Gastrocnemius medialis (tissue), 4 donors: ENCODE data around the gene DENND1A. TPM values are rescaled to one million over a fixed set of nuclear protein-coding genes. Genes with fewer than 3 reads are reported as not detected.

Experiments used
- ATAC-seq, 2 donors: fragments of 150-250 bp; one replicate each; pipeline ENCODE4 v1.9.1; 2016
- DNase-seq, 2 donors: peaks; one replicate each; pipeline ENCODE4 v3.0.0-alpha.2; 2019
- H3K27ac ChIP-seq, 4 donors: fragments of 200-600 bp; sonication (generic); 1 replicate in 1 of 4; 2 replicates in 3 of 4; pipeline ENCODE4 v1.5.1; 2016 to 2018; ENCODE audit warnings: mild to moderate bottlenecking in 2 of 4, moderate library complexity in 1 of 4
- H3K27me3 ChIP-seq, 3 donors: fragments of 200-600 bp; sonication (generic) in 2 of 3; 1 replicate in 1 of 3; 2 replicates in 2 of 3; pipeline versions ENCODE4 v1.5.1 to v1.6.0; 2016 to 2019; ENCODE audit warnings: mild to moderate bottlenecking in 1 of 3, moderate library complexity in 1 of 3
- H3K36me3 ChIP-seq, 2 donors: fragments of 200-600 bp; sonication (generic) in 1 of 2; one replicate each; pipeline ENCODE4 v1.5.1; 2017 to 2018
- H3K4me1 ChIP-seq, 2 donors: fragments of 200-600 bp; sonication (generic) in 1 of 2; one replicate each; pipeline ENCODE4 v1.5.1; 2016 to 2017; ENCODE audit warnings: mild to moderate bottlenecking in 2 of 2
- H3K4me3 ChIP-seq, 4 donors: fragments of 200-600 bp; sonication (generic) in 3 of 4; 1 replicate in 1 of 4; 2 replicates in 3 of 4; pipeline ENCODE4 v1.5.1; 2016 to 2019; ENCODE audit warnings: mild to moderate bottlenecking in 2 of 4
- H3K9me3 ChIP-seq, 3 donors: fragments of 200-600 bp; sonication (generic) in 2 of 3; 1 replicate in 1 of 3; 2 replicates in 2 of 3; pipeline ENCODE4 v1.5.1; 2016 to 2019
- POLR2A ChIP-seq, 2 donors: fragments of 450-650 bp; IDR thresholded peaks; one replicate each; pipeline ENCODE4 v1.6.1; 2017; ENCODE audit warnings: antibody characterized with exemption in 2 of 2, mild to moderate bottlenecking in 2 of 2, moderate library complexity in 2 of 2
- in situ Hi-C, 4 donors: fragments of 200-750 bp; cut with MboI; loops; one replicate each; pipeline versions ENCODE4 v1.15.0 to v1.8.0; 2017; ENCODE audit warnings: low sequenced_read_pairs in 4 of 4
- intact Hi-C: fragments of 100-400 bp; cut with DNase I; formaldehyde crosslinking; loops from one replicate; pipeline ENCODE4 v1.15.1; 2023; ENCODE audit warnings: low total_unique reads
- total RNA-seq, 4 donors: library from RNA; depleted of rRNA; stranded (reverse); fragments of >200 nt; gene quantifications; one replicate each; pipeline versions ENCODE4 v1.1.0 to v1.2.3, GENCODE V29; 2016
- TF ChIP-seq, protein P1 (sequence below), 5 experiments: fragments of 450-650 bp in 3 of 5; fragments of 200-600 bp in 2 of 5; sonication (generic) in 2 of 5; IDR thresholded peaks in 4 of 5; conservative IDR thresholded peaks in 1 of 5; 1 replicate in 4 of 5; 2 replicates in 1 of 5; pipeline ENCODE4 v1.5.1; 2016 to 2019; ENCODE audit warnings: antibody characterized with exemption in 5 of 5, mild to moderate bottlenecking in 3 of 5, moderate library complexity in 3 of 5

DENND1A gene
- total RNA-seq, 4 donors from 2014 or later, result 14.1 to 24.6 (median 16.4) TPM

- Histone ChIP-seq H3K4me1 (no peaks in the 10 kb centered on the region), H3K9me3 (no peaks in the 10 kb centered on the region), H3K27ac (no peak overlapping the region), H3K27me3 (peaks cover 16 to 26% (median 24%) of the 10 kb centered on the region in 3 donors), H3K4me3 (no peak overlapping the region), H3K36me3 (no peaks in the 10 kb centered on the region)
- no peak for DNase-seq
- intact Hi-C loops (no loop called here), in situ Hi-C loops (no loop called here)
- no peak for ATAC-seq
- TF ChIP-seq, protein P1, sequence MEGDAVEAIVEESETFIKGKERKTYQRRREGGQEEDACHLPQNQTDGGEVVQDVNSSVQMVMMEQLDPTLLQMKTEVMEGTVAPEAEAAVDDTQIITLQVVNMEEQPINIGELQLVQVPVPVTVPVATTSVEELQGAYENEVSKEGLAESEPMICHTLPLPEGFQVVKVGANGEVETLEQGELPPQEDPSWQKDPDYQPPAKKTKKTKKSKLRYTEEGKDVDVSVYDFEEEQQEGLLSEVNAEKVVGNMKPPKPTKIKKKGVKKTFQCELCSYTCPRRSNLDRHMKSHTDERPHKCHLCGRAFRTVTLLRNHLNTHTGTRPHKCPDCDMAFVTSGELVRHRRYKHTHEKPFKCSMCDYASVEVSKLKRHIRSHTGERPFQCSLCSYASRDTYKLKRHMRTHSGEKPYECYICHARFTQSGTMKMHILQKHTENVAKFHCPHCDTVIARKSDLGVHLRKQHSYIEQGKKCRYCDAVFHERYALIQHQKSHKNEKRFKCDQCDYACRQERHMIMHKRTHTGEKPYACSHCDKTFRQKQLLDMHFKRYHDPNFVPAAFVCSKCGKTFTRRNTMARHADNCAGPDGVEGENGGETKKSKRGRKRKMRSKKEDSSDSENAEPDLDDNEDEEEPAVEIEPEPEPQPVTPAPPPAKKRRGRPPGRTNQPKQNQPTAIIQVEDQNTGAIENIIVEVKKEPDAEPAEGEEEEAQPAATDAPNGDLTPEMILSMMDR (IDR thresholded peaks at IDR 0.05 in 4 of 5, conservative IDR thresholded peaks at IDR 0.05 in 1 of 5), result no peak
- TF ChIP-seq POLR2A (IDR thresholded peaks at IDR 0.05), result no peak
Measured at GRCh38 chr9:123378025-123378424, 551.9 kb downstream of the DENND1A start.

DNA sequence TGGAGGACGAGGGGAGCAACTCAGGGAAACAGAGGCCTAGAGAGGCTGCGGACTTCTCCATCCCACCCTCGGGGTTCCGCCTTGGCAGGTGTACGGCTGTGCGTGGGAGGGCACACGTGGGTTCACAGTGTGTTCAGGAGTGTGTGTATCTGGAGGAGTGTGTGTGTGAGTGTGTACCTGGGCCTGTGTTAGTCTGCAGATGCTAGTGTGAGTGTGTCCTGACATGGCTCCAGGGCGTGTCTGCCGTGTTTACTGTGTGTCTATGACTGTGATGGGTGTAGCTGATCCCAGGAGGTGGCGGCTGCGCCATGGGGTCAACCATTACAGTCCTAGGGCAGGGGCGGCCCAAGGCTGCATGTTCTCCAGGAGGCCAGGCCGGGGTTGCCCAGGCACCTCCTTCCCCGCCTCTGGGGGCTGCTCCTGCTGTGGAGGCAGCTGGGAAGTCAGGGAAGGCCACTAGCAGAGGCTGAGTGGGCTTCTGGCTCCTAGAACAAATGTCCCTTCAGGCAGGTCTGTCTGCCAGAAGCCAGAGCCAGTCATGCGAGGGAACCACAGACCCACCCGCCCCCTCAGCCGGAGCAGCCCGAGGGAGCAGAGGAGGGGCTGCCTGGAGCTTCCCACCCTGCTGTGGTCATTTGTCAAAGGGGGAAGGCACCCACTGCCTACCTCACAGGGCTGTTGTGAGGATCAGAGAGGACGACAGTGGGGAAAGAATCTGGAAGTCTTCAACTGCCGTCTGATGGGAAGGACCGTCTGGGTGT is 552.5 kb downstream of the DENND1A start:
- TF ChIP-seq, protein P1 (IDR thresholded peaks at IDR 0.05 in 4 of 5, conservative IDR thresholded peaks at IDR 0.05 in 1 of 5), result no peak
- TF ChIP-seq POLR2A (IDR thresholded peaks at IDR 0.05), result no peak
- in situ Hi-C loops, result no loop called here
- DNase-seq (no peak), ATAC-seq (no peak)
- Histone ChIP-seq H3K27me3 (peaks cover 21 to 32% (median 29%) of the 10 kb centered on the region in 3 donors), H3K4me1 (no peaks in the 10 kb centered on the region), H3K9me3 (no peaks in the 10 kb centered on the region), H3K4me3 (no peak overlapping the region), H3K27ac (no peak overlapping the region), H3K36me3 (no peaks in the 10 kb centered on the region)
- intact Hi-C loops, result no loop called here

DNA sequence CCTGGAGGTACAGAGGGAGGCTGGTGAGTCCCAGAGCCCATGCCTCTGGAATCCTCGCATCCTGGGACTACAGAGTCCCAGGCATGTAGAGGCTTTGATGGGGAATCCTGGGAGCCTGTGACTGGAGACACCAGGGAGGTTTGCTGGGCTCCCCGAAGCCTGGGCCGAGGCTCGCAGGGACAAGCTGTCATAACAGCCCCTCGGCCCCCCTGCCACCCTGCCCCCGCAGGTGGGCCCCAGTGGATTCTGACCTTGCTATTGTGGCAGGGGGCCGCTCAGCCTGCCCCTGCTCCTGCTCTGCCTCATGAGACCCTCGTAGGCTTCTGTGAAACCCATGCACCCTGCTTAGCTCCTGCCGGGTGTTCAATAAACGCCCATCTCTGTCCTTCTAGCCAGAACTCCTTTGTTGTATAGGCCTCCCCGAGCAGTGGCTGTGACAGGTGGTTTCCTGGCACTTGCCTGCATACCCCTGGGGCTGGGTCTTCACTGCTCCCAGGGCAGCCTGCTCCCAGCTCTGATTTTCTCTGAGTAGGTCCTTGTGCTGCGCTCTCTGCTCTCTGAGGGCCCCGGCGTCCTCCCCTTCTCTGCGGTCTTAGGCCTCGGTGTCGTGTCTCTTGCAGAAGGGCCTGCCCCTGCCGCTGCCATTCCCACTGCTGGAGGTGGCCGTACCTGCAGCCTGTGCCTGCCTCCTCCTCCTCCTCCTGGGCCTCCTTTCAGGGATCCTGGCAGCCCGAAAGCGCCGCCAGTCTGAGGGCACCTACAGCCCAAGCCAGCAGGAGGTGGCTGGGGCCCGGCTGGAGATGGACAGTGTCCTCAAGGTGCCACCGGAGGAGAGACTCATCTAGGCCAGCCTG is 553.5 kb downstream of the DENND1A start:
- no peak for DNase-seq
- TF ChIP-seq POLR2A (IDR thresholded peaks at IDR 0.05), result no peak
- TF ChIP-seq, protein P1 (IDR thresholded peaks at IDR 0.05 in 4 of 5, conservative IDR thresholded peaks at IDR 0.05 in 1 of 5), result no peak
- intact Hi-C loops, result no loop called here
- H3K36me3 ChIP-seq, result no peaks in the 10 kb centered on the region
- no peaks in the 10 kb centered on the region for H3K9me3 ChIP-seq
- no peak overlapping the region for H3K27ac ChIP-seq
- peaks cover 27 to 41% (median 38%) of the 10 kb centered on the region in 3 donors for H3K27me3 ChIP-seq
- no peak overlapping the region for H3K4me3 ChIP-seq
- in situ Hi-C loops, result no loop called here
- H3K4me1 ChIP-seq, result no peaks in the 10 kb centered on the region
- ATAC-seq, result no peak

- intact Hi-C loops (no loop called here), in situ Hi-C loops (no loop called here)
- no peaks in the 10 kb centered on the region for H3K36me3 ChIP-seq
- H3K27me3 ChIP-seq, result peaks cover 27 to 41% (median 38%) of the 10 kb centered on the region in 3 donors
- TF ChIP-seq, protein P1 (IDR thresholded peaks at IDR 0.05 in 4 of 5, conservative IDR thresholded peaks at IDR 0.05 in 1 of 5), result no peak
- no peak for TF ChIP-seq POLR2A (IDR thresholded peaks at IDR 0.05)
- no peak overlapping the region for H3K27ac ChIP-seq
- ATAC-seq (no peak), DNase-seq (no peak)
- no peaks in the 10 kb centered on the region for H3K4me1 ChIP-seq
- no peak overlapping the region for H3K4me3 ChIP-seq
- H3K9me3 ChIP-seq, result no peaks in the 10 kb centered on the region
Measured at GRCh38 chr9:123375469-123376132, 554.3 kb downstream of the DENND1A start.
